HG02678 (cell line): Measurements from ENCODE around the gene TEDC1.

Experiments
- ATAC-seq: cut with Tn5 transposase; IDR thresholded peaks from one replicate; pipeline ENCODE4 v1.9.1; 2021; ENCODE audit warnings: mild to moderate bottlenecking, moderate library complexity; ENCODE audit not compliant: unreplicated experiment

Gene TEDC1

GRCh38 chr14:105495101-105495989, 4.3 kb downstream of the TEDC1 start:
- ATAC-seq = no peak

- ATAC-seq = no peak
Measured at GRCh38 chr14:105495990-105496830, 5.2 kb downstream of the TEDC1 start.

- no peak for ATAC-seq
Measured at GRCh38 chr14:105496831-105497591, 6.0 kb downstream of the TEDC1 start.

GRCh38 chr14:105497671-105498429, 6.8 kb downstream of the TEDC1 start:
- ATAC-seq = no peak

DNA sequence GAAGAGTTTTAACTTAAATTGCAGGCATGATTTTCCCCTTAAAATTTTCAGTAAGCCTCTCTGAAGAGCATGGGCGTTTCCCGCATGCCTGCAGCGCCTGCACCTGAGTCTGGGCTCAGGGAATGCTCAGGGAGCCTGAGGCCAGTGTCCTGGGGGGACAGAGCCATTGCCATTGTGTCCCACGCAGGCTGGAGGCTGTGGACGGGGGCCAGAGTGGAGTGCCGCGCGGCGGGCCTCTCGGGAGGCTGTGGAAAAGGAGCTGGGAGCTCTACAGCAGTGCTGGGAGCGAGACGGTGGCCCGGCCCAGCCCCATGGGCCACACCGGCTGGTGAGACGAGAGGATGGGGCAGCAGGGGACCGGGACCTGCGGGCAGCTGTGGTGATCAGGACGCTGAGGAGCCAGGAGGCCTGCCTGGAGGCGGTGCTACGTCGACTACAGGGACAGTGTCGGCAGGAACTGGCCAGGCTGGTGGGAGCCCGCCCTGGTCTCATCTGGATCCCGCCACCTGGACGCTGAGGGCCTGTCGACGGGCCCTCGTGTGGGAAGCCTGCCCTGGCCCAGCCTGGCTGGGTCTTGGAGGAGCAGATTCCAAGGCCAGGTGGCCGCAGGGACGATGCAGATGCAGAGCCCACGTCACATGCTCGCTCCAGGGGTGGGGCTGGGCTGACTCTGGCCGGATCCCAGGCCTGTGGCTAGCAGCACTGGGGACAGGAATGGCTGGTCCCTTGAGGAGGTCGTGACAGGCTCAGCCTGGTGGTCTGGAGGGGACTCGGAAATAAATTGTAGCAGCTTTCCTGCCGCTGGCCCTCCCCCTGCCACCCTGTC, 7.6 kb downstream of the TEDC1 start:
- ATAC-seq = no peak

DNA sequence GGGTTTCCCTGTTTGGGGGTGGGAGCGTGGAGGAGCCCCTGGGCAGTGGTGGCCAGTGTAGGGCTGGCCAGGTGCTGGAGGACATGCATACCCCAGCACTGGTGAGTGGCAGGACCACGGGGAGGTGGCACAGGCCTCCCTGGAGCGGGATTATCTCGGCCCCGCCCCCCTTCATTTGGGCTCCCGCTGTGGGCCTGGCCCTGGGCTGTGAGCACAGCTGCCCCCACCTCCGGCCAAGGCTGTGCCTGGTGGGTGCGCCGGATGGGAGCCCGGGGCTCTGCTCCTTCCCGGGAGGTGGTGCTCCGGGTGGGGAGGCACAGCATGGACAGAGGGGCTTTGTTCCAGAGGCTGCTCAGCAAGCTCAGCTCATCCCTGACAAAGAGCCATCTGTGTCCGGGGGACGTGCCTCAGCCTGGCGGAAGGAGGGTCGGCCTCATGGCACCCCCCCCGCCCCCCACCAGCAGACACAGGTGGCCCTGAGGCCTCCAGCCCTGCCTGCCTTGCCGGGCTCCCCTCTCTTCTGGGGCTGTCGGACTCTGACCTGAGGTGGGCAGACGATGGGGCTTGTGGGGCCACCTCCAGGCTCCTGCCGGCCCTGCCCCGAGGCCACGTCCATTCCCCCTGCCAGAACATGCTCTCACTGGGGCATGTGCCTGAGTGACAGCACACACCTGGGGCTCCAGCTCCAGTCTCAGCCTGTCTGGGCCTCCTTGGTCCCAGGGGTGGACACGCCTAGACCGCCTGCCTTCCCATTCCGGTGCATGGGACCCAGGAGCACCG, 8.4 kb downstream of the TEDC1 start:
- no peak for ATAC-seq

GRCh38 chr14:105500036-105500725, 9.1 kb downstream of the TEDC1 start:
- ATAC-seq = no peak

GRCh38 chr14:105500726-105501101, 9.7 kb downstream of the TEDC1 start:
- no peak for ATAC-seq

DNA sequence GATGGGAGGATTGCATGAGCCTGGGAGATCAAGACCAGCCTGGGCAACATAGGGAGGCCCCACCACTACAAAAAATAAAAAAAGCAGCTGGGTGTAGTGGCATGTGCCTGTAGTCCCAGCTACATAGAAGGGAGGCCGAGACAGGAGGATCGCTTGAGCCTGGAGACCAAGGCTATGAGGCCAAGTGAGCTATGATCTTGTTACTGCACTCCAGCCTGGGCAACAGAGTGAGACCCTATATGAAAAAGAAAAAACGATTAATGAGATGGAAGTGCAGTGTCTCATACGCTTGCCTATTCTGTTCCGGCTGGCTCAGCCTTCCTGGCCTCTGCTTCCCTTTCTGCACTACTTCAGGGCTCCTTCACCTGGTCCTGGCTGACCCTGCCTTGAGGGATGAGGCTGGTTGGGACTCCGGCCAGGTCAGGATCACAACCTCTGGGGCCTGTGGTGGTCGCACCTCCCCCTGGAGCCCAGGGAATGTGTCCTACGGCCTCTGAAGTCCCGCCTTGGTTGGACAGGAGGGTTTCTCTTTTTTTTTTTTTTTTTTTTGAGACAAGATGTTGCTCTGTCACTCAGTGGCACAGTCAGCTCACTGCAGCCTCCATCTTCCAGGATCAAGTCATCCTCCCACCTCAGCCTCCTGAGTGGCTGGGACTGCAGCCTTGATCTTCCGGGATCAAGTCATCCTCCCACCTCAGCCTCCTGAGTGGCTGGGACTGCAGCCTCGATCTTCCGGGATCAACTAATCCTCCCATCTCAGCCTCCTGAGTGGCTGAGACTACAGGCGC, 10.7 kb downstream of the TEDC1 start:
- ATAC-seq = no peak

DNA sequence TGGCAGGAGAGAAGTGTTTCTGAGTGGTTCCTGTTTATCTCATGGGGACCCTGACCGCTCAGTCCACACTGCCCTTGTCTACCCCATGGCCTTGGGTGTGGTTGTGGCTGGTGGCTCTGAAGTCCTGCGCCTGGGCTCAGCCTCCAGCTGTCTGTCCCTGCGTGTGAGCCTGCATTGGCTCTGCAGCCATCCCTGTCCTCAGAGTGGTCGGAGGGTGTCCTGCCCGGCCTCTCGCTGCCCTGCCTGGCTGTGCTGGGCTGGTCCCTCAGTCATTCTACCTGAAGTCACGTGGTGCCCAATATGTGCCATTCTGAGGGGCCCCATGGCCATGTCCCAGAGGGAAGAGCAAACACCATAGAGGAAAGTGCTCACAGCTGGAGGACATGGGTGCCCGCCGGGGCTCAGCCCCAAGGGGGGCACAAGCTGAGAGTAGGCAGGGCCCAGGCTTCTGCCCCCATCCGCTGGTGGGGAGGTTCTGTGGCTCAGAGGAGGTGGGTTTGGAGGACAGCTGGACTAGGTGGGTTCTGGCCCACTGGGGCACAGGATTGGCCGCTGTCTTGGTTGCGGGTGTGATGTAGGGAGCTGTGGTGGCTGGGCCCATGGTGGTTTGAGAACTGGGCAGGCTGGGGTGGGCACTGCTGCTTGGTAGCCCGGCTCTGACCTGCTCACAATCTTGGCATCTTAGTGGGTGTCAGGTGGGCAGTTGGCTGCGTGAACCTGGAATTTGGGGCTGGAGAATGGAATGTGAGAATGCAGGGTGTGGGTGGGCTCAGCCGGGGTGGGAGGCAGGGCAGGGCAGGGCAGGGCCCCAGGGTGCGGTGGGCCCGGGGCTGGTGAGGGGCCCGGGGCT, 11.6 kb downstream of the TEDC1 start:
- no peak for ATAC-seq

DNA sequence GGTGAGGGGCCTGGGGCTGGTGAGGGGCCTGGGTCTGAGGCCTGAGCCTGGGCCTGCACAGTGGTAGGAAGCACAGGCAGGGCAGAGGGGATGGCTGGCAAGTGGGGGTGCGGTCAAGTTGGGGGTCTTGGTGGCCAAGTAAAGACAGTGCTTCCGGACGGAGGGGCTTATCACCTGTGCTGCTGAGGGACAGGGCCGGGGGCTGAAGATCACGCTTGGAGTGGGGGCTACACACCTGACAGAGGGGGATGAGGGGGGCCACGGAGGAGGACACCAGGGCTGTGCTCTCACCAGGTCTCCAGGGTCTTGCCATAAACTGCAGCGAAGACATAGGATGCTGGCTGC, 12.2 kb downstream of the TEDC1 start:
- ATAC-seq = no peak

DNA sequence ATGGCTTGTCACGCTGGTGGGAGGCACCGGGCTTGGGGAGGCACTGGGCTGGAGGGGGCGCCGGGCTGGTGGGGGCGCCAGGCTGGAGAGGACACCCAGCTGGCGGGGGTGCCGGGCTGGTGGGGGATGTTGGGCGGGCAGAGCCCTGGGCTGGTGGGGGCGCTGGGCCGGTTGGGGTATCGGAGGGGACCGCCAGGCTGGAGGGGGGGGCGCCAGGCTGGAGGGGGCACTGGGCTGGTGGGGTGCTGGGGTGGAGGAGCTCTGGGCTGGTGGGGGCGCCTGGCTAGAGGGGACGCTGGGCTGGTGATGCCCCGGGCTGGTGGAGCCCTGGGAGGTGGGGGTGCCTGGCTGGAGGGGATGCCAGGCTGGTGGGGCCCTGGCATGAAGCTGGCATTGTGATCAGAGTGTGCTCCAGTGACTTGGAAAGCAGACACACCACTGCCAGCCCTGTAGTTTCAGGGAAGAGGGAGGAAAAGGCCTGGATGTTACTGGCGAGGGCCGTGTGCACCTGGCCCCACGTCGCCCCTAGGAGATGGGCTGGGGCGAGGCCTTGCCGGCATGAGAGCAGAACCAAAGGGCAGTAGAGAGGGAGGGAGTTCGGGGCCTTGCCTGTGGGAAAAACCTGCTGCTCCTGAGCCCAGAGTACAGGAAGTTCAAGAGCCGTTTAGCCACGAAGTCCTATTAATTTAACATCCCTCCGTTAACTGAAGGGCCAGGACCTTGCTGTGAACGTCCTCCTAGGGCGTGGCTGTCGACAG, 13.1 kb downstream of the TEDC1 start:
- no peak for ATAC-seq

- no peak for ATAC-seq
Measured at GRCh38 chr14:105505101-105505500, 14.1 kb downstream of the TEDC1 start.

GRCh38 chr14:105507247-105507646, 16.2 kb downstream of the TEDC1 start:
- ATAC-seq = no peak

DNA sequence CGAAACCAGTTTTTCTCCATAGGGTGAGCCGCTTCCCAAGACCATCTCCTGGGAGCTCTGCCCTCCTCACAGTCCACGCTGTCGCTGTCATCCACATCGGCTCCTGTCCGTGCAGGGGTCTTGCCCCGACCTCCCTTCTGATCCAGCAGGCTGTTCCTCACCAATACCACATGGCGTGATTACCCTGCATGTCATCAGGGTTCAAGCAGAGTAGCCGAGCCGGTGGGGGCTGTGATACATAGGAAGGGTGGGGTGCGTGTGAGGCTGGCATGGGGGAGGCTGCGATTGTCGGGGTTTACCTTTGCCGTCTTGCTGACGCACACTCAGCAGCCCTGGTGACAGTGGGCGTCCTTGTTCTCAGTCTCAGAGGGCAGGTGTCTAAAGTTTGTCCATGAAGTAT, 17.0 kb downstream of the TEDC1 start:
- no peak for ATAC-seq

DNA sequence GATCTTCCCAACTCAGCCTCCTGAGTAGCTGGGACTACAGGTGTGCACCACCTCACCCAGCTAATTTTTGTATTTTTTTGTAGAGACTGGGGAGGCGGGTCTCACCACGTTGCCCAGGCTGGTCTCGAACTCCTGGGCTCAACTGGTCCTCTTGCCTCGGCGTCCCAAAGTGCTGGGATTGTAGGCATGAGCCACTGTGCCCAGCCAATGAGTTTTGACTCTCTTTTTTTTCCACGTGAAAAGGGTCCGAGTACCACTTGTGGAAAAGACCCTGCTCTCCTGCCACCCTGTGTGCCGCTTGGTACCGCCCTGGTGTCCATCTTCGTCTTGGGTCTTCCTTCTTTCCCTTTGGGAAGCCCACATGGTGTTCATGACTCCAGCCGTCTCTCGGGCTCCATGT, 17.6 kb downstream of the TEDC1 start:
- no peak for ATAC-seq
